Loucy (cell line): Measurements from ENCODE around the gene VPS13A.

Experiments used
- H2AFZ ChIP-seq: fragments of 200-600 bp; sonication (generic); 2 replicates; pipeline ENCODE4 v1.6.0; 2016; ENCODE audit warnings: antibody characterized with exemption, mild to moderate bottlenecking, low read length, moderate library complexity
- H3F3A ChIP-seq: fragments of 200-600 bp; 2 replicates; pipeline ENCODE4 v1.6.0; 2016; ENCODE audit warnings: antibody characterized with exemption, low read depth, mild to moderate bottlenecking
- H3K27me3 ChIP-seq: fragments of 200-600 bp; sonication (generic); 2 replicates; pipeline ENCODE4 v1.6.1; 2014; ENCODE audit warnings: low read length, mild to moderate bottlenecking; ENCODE audit not compliant: insufficient read depth, poor library complexity, severe bottlenecking
- H3K36me3 ChIP-seq: fragments of 200-600 bp; sonication (generic); 2 replicates; pipeline ENCODE4 v1.6.1; 2016; ENCODE audit warnings: low read length; ENCODE audit not compliant: insufficient read depth
- H3K4me1 ChIP-seq: fragments of 200-600 bp; sonication (generic); 2 replicates; pipeline ENCODE4 v1.5.1; 2014; ENCODE audit warnings: low read length, mild to moderate bottlenecking; ENCODE audit not compliant: insufficient read depth, poor library complexity, severe bottlenecking
- H3K4me2 ChIP-seq: fragments of 200-600 bp; sonication (generic); 2 replicates; pipeline ENCODE4 v1.6.0; 2014; ENCODE audit warnings: antibody characterized with exemption, low read length, low read depth, mild to moderate bottlenecking; ENCODE audit not compliant: poor library complexity, severe bottlenecking
- H3K4me3 ChIP-seq: fragments of 200-600 bp; sonication (generic); 2 replicates; pipeline ENCODE4 v1.5.1; 2014; ENCODE audit warnings: low read length, mild to moderate bottlenecking, mixed read lengths; ENCODE audit not compliant: poor library complexity, severe bottlenecking
- H3K79me2 ChIP-seq: fragments of 200-600 bp; sonication (generic); 2 replicates; pipeline ENCODE4 v1.6.1; 2014; ENCODE audit warnings: low read length; ENCODE audit not compliant: insufficient read depth
- H3K9ac ChIP-seq: fragments of 200-600 bp; sonication (generic); 2 replicates; pipeline ENCODE4 v1.6.0; 2014; ENCODE audit warnings: mild to moderate bottlenecking, low read depth, low read length, moderate library complexity; ENCODE audit not compliant: poor library complexity, severe bottlenecking
- H3K9me2 ChIP-seq: fragments of 200-600 bp; sonication (generic); replicated peaks from 2 replicates; pipeline ENCODE4 v1.6.1; 2016; ENCODE audit warnings: low read depth, low read length, mixed read lengths
- H3K9me3 ChIP-seq: fragments of 200-600 bp; sonication (generic); 2 replicates; pipeline ENCODE4 v1.6.1; 2014; ENCODE audit warnings: mild to moderate bottlenecking, antibody characterized with exemption, low read length, low read depth; ENCODE audit not compliant: insufficient read depth
- H4K20me1 ChIP-seq: fragments of 200-600 bp; sonication (generic); 2 replicates; pipeline ENCODE4 v1.6.0; 2014; ENCODE audit warnings: antibody characterized with exemption, low read length, mild to moderate bottlenecking; ENCODE audit not compliant: insufficient read depth, poor library complexity, severe bottlenecking
- EZH2phosphoT487 ChIP-seq: fragments of 200-600 bp; IDR thresholded peaks from 2 replicates; pipeline ENCODE4 v1.6.1; 2018; ENCODE audit warnings: antibody characterized with exemption, mild to moderate bottlenecking, moderate library complexity, borderline replicate concordance
- TF ChIP-seq, protein P1 (sequence below): fragments of 200-600 bp; sonication (generic); conservative IDR thresholded peaks from 2 replicates; pipeline ENCODE4 v1.5.1; 2014; ENCODE audit warnings: mild to moderate bottlenecking, antibody characterized with exemption, low read length

Gene VPS13A

GRCh38 chr9:77307166-77307565 is 129.8 kb downstream of the VPS13A start:
- Histone ChIP-seq H4K20me1 (no peaks in the 10 kb centered on the region), H3F3A (no peaks in the 10 kb centered on the region), H3K9me2 (no peaks in the 10 kb centered on the region), H3K9me3 (no peaks in the 10 kb centered on the region), H3K4me3 (no peak overlapping the region), H3K79me2 (no peaks in the 10 kb centered on the region), H3K4me1 (no peaks in the 10 kb centered on the region), H3K9ac (no peak overlapping the region), H3K4me2 (no peak overlapping the region), H2AFZ (no peak overlapping the region), H3K36me3 (peaks cover 22% of the 10 kb centered on the region; the same call in 1 of the 2 replicates), H3K27me3 (no peaks in the 10 kb centered on the region)
- TF ChIP-seq, protein P1, sequence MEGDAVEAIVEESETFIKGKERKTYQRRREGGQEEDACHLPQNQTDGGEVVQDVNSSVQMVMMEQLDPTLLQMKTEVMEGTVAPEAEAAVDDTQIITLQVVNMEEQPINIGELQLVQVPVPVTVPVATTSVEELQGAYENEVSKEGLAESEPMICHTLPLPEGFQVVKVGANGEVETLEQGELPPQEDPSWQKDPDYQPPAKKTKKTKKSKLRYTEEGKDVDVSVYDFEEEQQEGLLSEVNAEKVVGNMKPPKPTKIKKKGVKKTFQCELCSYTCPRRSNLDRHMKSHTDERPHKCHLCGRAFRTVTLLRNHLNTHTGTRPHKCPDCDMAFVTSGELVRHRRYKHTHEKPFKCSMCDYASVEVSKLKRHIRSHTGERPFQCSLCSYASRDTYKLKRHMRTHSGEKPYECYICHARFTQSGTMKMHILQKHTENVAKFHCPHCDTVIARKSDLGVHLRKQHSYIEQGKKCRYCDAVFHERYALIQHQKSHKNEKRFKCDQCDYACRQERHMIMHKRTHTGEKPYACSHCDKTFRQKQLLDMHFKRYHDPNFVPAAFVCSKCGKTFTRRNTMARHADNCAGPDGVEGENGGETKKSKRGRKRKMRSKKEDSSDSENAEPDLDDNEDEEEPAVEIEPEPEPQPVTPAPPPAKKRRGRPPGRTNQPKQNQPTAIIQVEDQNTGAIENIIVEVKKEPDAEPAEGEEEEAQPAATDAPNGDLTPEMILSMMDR: no peak
- no peak for TF ChIP-seq EZH2phosphoT487

- Histone ChIP-seq H3K79me2 (no peaks in the 10 kb centered on the region), H3F3A (no peaks in the 10 kb centered on the region), H2AFZ (no peak overlapping the region), H3K9me2 (no peaks in the 10 kb centered on the region), H3K9me3 (no peaks in the 10 kb centered on the region), H3K4me1 (no peaks in the 10 kb centered on the region), H3K9ac (no peak overlapping the region), H4K20me1 (no peaks in the 10 kb centered on the region), H3K4me3 (no peak overlapping the region), H3K4me2 (no peak overlapping the region), H3K36me3 (peaks cover 38% of the 10 kb centered on the region; the same call in 1 of the 2 replicates), H3K27me3 (no peaks in the 10 kb centered on the region)
- TF ChIP-seq EZH2phosphoT487: no peak
- TF ChIP-seq, protein P1: no peak
Observed at GRCh38 chr9:77316058-77316457, 138.7 kb downstream of the VPS13A start.

DNA sequence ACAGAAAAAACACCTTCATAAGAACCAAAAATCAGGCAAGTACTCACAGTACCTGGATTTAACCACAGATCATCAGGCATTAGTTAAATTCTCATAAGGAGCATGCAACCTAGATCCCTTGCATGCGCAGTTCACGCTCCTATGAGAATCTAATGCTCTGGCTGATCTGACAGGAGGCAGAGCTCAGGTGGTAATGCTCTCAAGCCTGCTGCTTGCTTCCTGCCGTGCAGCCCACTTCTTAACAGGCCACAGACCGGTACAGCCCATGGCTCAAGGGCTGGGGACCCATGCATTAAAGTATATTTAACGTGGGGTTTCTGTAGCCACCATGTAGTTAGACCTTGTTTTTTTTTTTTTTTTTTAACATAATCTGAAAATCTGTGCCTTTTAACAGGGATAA is 147.7 kb downstream of the VPS13A start:
- Histone ChIP-seq H3K9ac (no peak overlapping the region), H4K20me1 (no peaks in the 10 kb centered on the region), H3K9me2 (no peaks in the 10 kb centered on the region), H3K27me3 (no peaks in the 10 kb centered on the region), H3K79me2 (no peaks in the 10 kb centered on the region), H3F3A (no peaks in the 10 kb centered on the region), H3K4me2 (no peak overlapping the region), H2AFZ (no peak overlapping the region), H3K4me1 (no peaks in the 10 kb centered on the region), H3K36me3 (peaks cover 42% of the 10 kb centered on the region; the same call in 1 of the 2 replicates), H3K4me3 (no peak overlapping the region), H3K9me3 (no peaks in the 10 kb centered on the region)
- TF ChIP-seq, protein P1: no peak
- no peak for TF ChIP-seq EZH2phosphoT487
